Large intestine (tissue), 3 donors: Measurements from ENCODE around the gene S100A7. TPM values are rescaled to one million over a fixed set of nuclear protein-coding genes. Genes with fewer than 3 reads are reported as not detected.

Experiments used
- DNase-seq, 2 donors: peaks; one replicate each; pipeline versions ENCODE4 v3.0.0 to v3.0.0-alpha.2; 2013
- H3K27ac ChIP-seq: one replicate; pipeline ENCODE4 v1.5.1; 2013; ENCODE audit warnings: low read length
- H3K27me3 ChIP-seq: 2 replicates; pipeline ENCODE4 v1.6.1; 2013; ENCODE audit warnings: low read length; ENCODE audit not compliant: control insufficient read depth, insufficient read depth
- H3K36me3 ChIP-seq: 2 replicates; pipeline ENCODE4 v1.6.1; 2013; ENCODE audit warnings: low read length; ENCODE audit not compliant: control insufficient read depth, insufficient read depth
- H3K4me1 ChIP-seq: one replicate; pipeline ENCODE4 v1.6.1; 2013; ENCODE audit warnings: low read length; ENCODE audit not compliant: control insufficient read depth, insufficient read depth
- H3K4me3 ChIP-seq: one replicate; pipeline ENCODE4 v1.5.1; 2013; ENCODE audit warnings: low read length
- H3K9me3 ChIP-seq: one replicate; pipeline ENCODE4 v1.6.1; 2013; ENCODE audit warnings: mild to moderate bottlenecking, low read depth, low read length, moderate library complexity; ENCODE audit not compliant: control insufficient read depth
- WGBS: methylation state at CpG from one replicate; pipeline ENCODE4 v1.1.5; 2013; ENCODE audit warnings: low lambda C conversion rate; ENCODE audit not compliant: insufficient coverage; 5-methylcytosine and 5-hydroxymethylcytosine counted together
- polyA plus RNA-seq: library from polyadenylated mRNA; unstranded; fragments of 120-200 nt; gene quantifications from one replicate; pipeline ENCODE4 v1.2.1, GENCODE V29; 2013

Gene S100A7
- polyA plus RNA-seq, 1 donor, result not detected

DNA sequence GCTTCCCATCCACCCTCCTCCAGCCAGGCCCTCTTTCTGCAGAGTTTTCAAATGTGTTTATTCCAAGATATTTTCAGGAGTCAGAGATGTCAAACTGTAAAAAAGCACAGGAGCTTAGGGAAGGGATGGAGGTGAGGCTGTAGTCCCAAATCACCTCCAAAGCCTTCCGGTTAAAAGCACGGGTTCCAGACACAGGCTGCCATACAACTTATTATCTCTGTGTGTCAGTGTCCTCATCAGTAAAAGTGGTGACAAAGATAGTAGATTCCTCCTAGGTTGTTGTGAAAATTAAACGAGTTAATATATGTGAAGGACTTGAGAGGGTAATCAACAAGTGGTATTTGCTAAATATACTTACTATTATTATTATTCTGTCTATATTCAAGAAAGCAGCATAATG, 29.0 kb downstream of the S100A7 start:
- no peak for DNase-seq
- Histone ChIP-seq H3K27ac (no peak overlapping the region), H3K4me1 (no peaks in the 10 kb centered on the region), H3K27me3 (no peaks in the 10 kb centered on the region), H3K9me3 (no peaks in the 10 kb centered on the region), H3K36me3 (no peaks in the 10 kb centered on the region), H3K4me3 (no peak overlapping the region)
- no CpG with 5 or more reads among the region's 3 CpGs for WGBS

DNA sequence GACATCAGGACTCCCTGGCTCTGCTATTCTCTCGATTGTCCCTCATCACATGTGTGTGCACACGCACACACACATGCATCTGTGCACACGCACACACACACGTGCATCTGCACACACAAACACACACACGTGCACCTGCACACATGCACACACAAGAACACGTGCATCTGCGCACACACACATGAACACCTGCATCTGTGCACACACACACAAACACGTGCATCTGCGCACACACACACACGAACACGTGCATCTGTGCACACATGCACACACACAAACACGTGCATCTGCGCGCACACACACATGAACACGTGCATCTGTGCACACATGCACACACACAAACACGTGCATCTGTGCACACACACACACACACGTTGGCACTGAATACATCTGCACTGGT, 29.4 kb downstream of the S100A7 start:
- Histone ChIP-seq H3K4me1 (no peaks in the 10 kb centered on the region), H3K9me3 (no peaks in the 10 kb centered on the region), H3K27me3 (no peaks in the 10 kb centered on the region), H3K4me3 (no peak overlapping the region), H3K27ac (no peak overlapping the region), H3K36me3 (no peaks in the 10 kb centered on the region)
- DNase-seq, result no peak
- WGBS, result no CpG with 5 or more reads among the region's 17 CpGs

DNA sequence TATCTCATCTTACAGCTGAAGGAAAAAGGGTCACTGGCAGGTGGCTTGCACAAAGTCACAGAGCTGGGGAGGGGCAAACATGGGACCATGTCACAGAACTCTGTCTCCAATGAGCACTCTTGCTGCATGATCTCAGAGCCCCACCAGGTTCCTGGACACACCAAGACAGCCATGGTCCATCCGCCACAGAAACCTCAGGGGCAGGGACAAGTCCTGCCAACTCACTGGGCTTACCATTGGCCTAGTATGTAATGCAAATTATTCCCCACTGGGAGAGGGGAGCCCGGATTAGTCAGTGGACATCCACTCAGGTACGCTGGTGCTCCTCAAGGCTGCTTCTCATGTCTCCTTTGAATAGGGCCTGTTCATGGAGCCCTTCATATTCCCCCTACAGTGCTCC, 29.9 kb downstream of the S100A7 start:
- H3K4me3 ChIP-seq, result no peak overlapping the region
- H3K4me1 ChIP-seq, result no peaks in the 10 kb centered on the region
- no peaks in the 10 kb centered on the region for H3K27me3 ChIP-seq
- H3K36me3 ChIP-seq, result no peaks in the 10 kb centered on the region
- no peak for DNase-seq
- H3K9me3 ChIP-seq, result no peaks in the 10 kb centered on the region
- WGBS, result no CpG with 5 or more reads among the region's 3 CpGs
- H3K27ac ChIP-seq, result no peak overlapping the region

DNA sequence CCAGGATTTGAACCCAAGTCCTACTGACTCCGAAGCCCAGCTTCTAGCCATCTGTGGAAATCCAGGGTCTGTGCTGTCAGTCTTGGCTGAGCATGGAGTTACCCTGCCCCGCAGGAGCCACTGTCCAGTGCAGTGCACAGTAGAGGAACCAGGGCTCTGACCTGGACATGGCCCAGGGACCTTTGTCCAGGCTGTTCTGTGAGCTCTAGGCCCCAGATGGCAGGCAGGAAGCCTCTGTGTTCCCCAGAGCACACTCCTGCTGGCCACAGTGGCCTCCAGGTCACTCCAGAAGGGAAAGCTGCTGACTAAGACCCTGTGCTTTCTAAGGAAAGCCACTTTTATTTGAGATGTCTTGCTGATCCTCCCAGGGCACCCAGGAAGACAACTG, 30.3 kb downstream of the S100A7 start:
- no CpG with 5 or more reads among the region's 2 CpGs for WGBS
- Histone ChIP-seq H3K9me3 (no peaks in the 10 kb centered on the region), H3K27ac (no peak overlapping the region), H3K4me3 (no peak overlapping the region), H3K36me3 (no peaks in the 10 kb centered on the region), H3K27me3 (no peaks in the 10 kb centered on the region), H3K4me1 (no peaks in the 10 kb centered on the region)
- DNase-seq, result no peak

DNA sequence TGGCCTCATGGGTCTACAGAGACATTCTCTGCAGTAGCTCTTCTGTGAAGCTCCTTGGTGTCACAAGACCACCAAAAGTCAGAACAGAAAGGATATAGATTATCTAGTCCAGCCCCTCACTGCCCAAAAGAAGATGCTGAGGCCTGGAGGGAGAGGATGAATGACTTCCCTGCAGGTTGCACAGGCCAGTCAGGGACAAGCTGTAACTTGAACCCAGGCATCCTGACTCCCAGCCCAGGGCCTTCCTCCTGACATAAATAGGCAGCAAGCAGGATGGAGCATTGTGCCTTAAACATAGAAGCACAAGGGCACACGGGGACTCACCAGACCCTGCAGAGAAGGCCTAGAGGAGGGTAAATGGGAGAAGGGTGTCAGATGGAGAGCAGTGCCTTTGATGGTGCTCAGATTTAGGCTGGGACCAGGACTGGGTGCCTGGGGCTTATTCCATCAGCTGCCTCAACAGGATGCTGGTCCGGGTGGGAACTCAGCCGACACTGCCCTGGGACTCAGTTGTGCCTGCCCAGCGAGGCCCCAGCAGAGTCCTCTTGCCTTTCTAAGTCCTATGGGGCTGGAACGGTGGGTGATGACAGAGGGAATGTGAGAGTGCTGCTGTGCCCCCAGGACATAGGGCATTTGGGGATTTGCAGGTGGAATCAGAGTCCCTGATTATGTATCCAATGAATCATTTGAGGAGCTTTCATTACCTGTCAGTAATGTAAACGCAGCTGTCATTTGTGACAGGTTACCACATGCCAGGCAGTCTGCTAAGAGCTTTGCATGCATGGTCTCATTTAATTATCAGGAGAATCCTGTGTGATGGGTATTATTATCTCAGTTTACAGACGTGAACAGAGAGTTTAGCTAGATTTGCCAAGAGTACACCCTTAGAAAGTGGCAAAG, 30.9 kb downstream of the S100A7 start:
- DNase-seq, result no peak
- WGBS, result no CpG with 5 or more reads among the region's 7 CpGs
- Histone ChIP-seq H3K36me3 (no peaks in the 10 kb centered on the region), H3K27ac (no peak overlapping the region), H3K27me3 (no peaks in the 10 kb centered on the region), H3K9me3 (no peaks in the 10 kb centered on the region), H3K4me1 (no peaks in the 10 kb centered on the region), H3K4me3 (no peak overlapping the region)

DNA sequence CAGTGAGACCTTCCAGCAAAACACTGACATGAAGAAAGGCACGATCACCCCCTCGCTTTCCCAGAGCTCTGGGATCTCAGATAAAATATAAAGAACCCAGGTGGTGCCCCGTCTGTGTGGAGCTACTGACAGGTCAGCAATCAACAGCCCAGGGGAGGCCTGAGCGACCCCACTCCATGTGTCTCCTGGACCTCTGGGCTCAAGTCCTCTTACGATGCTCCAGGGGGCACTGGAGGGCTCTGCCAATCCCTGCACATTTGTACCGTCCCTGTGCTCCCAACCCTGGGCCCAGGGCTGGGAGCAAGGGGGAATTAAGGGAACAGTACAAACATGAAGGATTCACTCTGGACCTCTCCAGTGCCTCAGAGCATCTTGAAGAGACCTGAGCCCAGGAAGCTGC, 31.7 kb downstream of the S100A7 start:
- Histone ChIP-seq H3K4me1 (no peaks in the 10 kb centered on the region), H3K4me3 (no peak overlapping the region), H3K9me3 (no peaks in the 10 kb centered on the region), H3K27ac (no peak overlapping the region), H3K36me3 (no peaks in the 10 kb centered on the region), H3K27me3 (no peaks in the 10 kb centered on the region)
- no CpG with 5 or more reads among the region's 6 CpGs for WGBS
- no peak for DNase-seq

DNA sequence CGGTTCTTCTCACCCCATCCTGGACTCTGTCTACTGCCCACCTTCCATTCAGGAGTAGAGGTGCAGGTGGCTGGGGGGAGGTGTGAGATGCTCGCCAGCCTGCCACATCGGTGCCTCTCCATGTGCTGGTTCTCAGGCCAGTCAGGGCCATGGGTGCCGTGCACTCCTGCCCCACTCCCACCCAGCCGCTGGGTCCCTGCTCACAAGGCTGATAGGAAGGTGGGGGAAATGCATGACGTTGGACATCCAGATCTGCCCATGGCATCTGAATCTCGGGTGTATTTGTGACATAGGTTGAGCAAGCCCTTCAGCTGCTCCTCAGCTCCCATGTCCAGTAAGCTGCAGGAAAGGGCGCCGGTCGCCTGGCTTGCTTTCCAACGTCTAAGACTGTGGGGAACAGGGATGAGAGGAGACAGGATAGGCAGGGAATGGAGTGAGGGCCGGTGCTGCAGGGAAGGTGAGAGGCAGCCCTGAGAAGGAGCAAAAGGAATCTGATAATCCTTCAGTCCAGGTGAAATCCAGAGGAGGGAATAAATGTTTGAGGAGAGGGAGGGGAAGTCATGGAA, 32.3 kb downstream of the S100A7 start:
- DNase-seq, result no peak
- Histone ChIP-seq H3K36me3 (no peaks in the 10 kb centered on the region), H3K4me3 (no peak overlapping the region), H3K27ac (no peak overlapping the region), H3K4me1 (no peaks in the 10 kb centered on the region), H3K27me3 (no peaks in the 10 kb centered on the region), H3K9me3 (no peaks in the 10 kb centered on the region)
- WGBS, result 80% methylated on average over 1 of the region's 12 CpGs

DNA sequence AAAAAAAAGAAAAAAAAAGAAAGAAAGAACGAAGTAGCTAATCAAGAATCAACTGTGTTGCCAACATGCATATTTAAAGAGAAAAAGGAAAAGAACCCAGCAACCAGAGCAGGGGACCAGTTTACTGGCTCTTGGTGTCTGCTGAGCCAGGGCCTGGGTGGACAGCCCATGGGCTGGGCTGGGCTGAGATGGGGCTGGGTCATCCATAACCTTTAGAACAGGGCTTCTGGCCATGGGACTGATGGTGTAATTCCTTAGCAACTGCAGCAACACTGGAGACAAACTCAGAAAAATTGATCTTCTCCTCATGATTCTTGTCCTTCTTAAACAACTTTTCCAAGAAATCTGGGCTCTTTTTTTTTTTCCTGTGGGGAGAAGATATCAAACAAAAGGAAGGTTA, 33.6 kb downstream of the S100A7 start:
- WGBS, result no CpG with 5 or more reads among the region's 1 CpG
- H3K36me3 ChIP-seq, result no peaks in the 10 kb centered on the region

DNA sequence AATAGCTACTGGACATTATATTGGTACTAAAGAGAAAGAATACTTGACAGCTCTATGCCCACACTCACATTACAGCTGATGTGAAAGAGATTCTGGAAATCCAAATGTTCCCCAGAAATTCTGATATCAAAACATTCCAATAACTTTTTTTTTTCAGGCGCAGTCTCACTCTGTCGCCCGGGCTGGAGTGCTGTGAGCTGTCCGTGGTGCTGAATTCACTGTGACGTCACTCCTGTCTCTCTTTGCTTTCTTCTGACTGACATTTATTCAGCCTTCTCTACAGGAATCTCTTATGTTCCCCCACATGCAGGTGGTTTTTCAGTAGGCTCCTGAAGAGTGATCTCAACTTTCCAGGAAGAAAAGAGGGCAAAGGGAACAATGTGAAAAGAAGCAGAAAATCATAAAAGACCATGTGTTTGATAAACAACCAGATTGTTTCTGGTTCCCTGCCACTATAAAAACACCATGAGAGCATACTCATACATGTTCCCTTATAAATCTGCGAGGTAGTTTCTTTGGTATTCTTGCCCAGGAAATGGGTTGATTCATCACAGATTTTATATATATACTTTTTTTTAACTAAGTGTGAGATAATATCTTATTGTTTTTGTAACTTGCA, 37.9 kb downstream of the S100A7 start:
- Histone ChIP-seq H3K4me1 (no peaks in the 10 kb centered on the region), H3K9me3 (no peaks in the 10 kb centered on the region), H3K4me3 (no peak overlapping the region), H3K27me3 (no peaks in the 10 kb centered on the region), H3K36me3 (no peaks in the 10 kb centered on the region), H3K27ac (no peak overlapping the region)
- WGBS, result 50% methylated on average over 2 of the region's 6 CpGs
- DNase-seq, result peak; percentile 54 to 57

More for the DNA sequence above, 33.6 kb downstream of the S100A7 start:
- Histone ChIP-seq H3K27me3 (no peaks in the 10 kb centered on the region), H3K4me3 (no peak overlapping the region), H3K4me1 (no peaks in the 10 kb centered on the region), H3K9me3 (no peaks in the 10 kb centered on the region), H3K27ac (no peak overlapping the region)
- DNase-seq, result no peak

DNA sequence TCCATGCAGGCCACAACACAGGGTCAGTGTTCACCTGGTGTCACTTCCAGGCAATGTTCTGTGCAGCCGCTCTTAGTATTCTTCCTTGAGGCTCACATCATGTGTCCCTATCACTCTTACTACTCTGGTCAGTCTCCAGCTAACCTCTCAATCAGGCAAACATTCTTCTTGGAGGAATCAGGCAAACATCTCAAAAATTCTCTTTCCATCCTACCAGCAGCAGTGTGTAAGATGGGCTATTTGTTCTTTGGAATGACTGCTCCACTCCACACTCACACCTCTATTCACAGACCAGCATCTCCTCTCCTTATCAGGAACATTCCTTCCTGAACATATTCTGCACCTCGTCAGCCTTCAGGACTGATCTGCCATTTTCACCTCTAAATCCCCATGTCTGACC, 40.1 kb downstream of the S100A7 start:
- H3K4me3 ChIP-seq, result no peak overlapping the region
- H3K36me3 ChIP-seq, result no peaks in the 10 kb centered on the region
- DNase-seq, result no peak
- no peaks in the 10 kb centered on the region for H3K9me3 ChIP-seq
- H3K4me1 ChIP-seq, result no peaks in the 10 kb centered on the region
- H3K27me3 ChIP-seq, result no peaks in the 10 kb centered on the region
- 29% methylated on average over 1 of the region's 2 CpGs for WGBS
- no peak overlapping the region for H3K27ac ChIP-seq
